A549 (cell line): ENCODE measurements around the gene DERL2.

Experiments used
- CTCF ChIP-seq: fragments of >200 bp; sonication (Bioruptor Twin); formaldehyde crosslinking; IDR thresholded peaks from 3 replicates; pipeline ENCODE4 v1.5.1; 2016
- EHMT2 ChIP-seq: fragments of 200-600 bp; sonication (generic); IDR thresholded peaks from 2 replicates; pipeline ENCODE4 v1.6.1; 2016; ENCODE audit warnings: antibody characterized with exemption, low read depth, mild to moderate bottlenecking, moderate library complexity
- EP300 ChIP-seq, 2 experiments: fragments of >200 bp; sonication (Bioruptor Twin); formaldehyde crosslinking; IDR thresholded peaks; 2 replicates in 1 of 2; 3 replicates in 1 of 2; pipeline ENCODE4 v1.6.1; 2016 to 2017
- HOXB13 ChIP-seq: fragments of 250-450 bp; sonication (Bioruptor Pico); IDR thresholded peaks from 2 replicates; pipeline ENCODE4 v1.5.0; 2020; ENCODE audit warnings: low read depth, mild to moderate bottlenecking, moderate library complexity
- HOXB5 ChIP-seq: fragments of 250-450 bp; sonication (Bioruptor Pico); IDR thresholded peaks from 2 replicates; pipeline ENCODE4 v1.5.0; 2020; ENCODE audit warnings: mild to moderate bottlenecking, moderate library complexity
- MAFK ChIP-seq: fragments of 450-650 bp; IDR thresholded peaks from 2 replicates; pipeline ENCODE4 v1.6.1; 2014; ENCODE audit not compliant: partially characterized antibody

- TF ChIP-seq EHMT2 = no peak
- TF ChIP-seq EP300 (IDR thresholded peaks at IDR 0.05) = no peak
- TF ChIP-seq CTCF = no peak
- TF ChIP-seq HOXB5 (CRISPR knock-in tag) = no peak
- no peak for TF ChIP-seq HOXB13 (CRISPR knock-in tag)
- no peak for TF ChIP-seq MAFK
Measured at GRCh38 chr17:5488752-5489151, 2.8 kb upstream of the DERL2 start.
